GM23248 (cell line): ENCODE results near the gene CHGA. TPM values are rescaled to one million over a fixed set of nuclear protein-coding genes. Genes with fewer than 3 reads are reported as not detected.

Experiments used
- DNase-seq: peaks from one replicate; pipeline ENCODE4 v3.0.0-alpha.2; 2015
- H2AFZ ChIP-seq: fragments of 200-600 bp; sonication (generic); 2 replicates; pipeline ENCODE4 v1.6.1; 2016; ENCODE audit warnings: antibody characterized with exemption
- H3F3A ChIP-seq: fragments of 200-600 bp; sonication (generic); 2 replicates; pipeline ENCODE4 v1.6.1; 2016; ENCODE audit warnings: mild to moderate bottlenecking, antibody characterized with exemption, mixed run types; ENCODE audit not compliant: insufficient read depth
- H3K27ac ChIP-seq: fragments of 200-600 bp; sonication (generic); 2 replicates; pipeline ENCODE4 v1.5.1; 2016; ENCODE audit warnings: mild to moderate bottlenecking
- H3K27me3 ChIP-seq: fragments of 200-600 bp; sonication (generic); replicated peaks from 2 replicates; pipeline ENCODE4 v1.6.1; 2016; ENCODE audit warnings: mild to moderate bottlenecking; ENCODE audit not compliant: insufficient read depth
- H3K36me3 ChIP-seq: fragments of 200-600 bp; sonication (generic); 2 replicates; pipeline ENCODE4 v1.6.1; 2016; ENCODE audit warnings: low read depth, mild to moderate bottlenecking
- H3K4me1 ChIP-seq: fragments of 200-600 bp; sonication (generic); 2 replicates; pipeline ENCODE4 v1.6.1; 2016; ENCODE audit warnings: mild to moderate bottlenecking; ENCODE audit not compliant: insufficient read depth
- H3K4me2 ChIP-seq: fragments of 200-600 bp; sonication (generic); one replicate; pipeline ENCODE4 v1.6.1; 2016; ENCODE audit warnings: mild to moderate bottlenecking; ENCODE audit not compliant: unreplicated experiment
- H3K4me3 ChIP-seq: fragments of 200-600 bp; sonication (generic); 2 replicates; pipeline ENCODE4 v1.5.1; 2016; ENCODE audit warnings: mild to moderate bottlenecking
- H3K79me2 ChIP-seq: fragments of 200-600 bp; sonication (generic); 2 replicates; pipeline ENCODE4 v1.6.1; 2016; ENCODE audit warnings: mild to moderate bottlenecking; ENCODE audit not compliant: insufficient read depth
- H3K9ac ChIP-seq: fragments of 200-600 bp; sonication (generic); 2 replicates; pipeline ENCODE4 v1.6.1; 2016; ENCODE audit warnings: mild to moderate bottlenecking
- H3K9me2 ChIP-seq: fragments of 200-600 bp; sonication (generic); 2 replicates; pipeline ENCODE4 v1.6.1; 2016; ENCODE audit warnings: mixed run types, mild to moderate bottlenecking, moderate library complexity; ENCODE audit not compliant: insufficient read depth
- H3K9me3 ChIP-seq: fragments of 200-600 bp; sonication (generic); one replicate; pipeline ENCODE4 v1.6.1; 2017; ENCODE audit warnings: low read depth
- H4K20me1 ChIP-seq: fragments of 200-600 bp; sonication (generic); 2 replicates; pipeline ENCODE4 v1.6.0; 2016; ENCODE audit not compliant: insufficient read depth
- EZH2 ChIP-seq: fragments of 200-600 bp; sonication (generic); IDR thresholded peaks from 2 replicates; pipeline ENCODE4 v1.6.1; 2018; ENCODE audit warnings: antibody characterized with exemption, mild to moderate bottlenecking; ENCODE audit not compliant: insufficient read depth, poor library complexity, severe bottlenecking
- EZH2phosphoT487 ChIP-seq: fragments of 200-600 bp; sonication (generic); IDR thresholded peaks from 2 replicates; pipeline ENCODE4 v1.6.1; 2018; ENCODE audit warnings: antibody characterized with exemption, moderate library complexity, mild to moderate bottlenecking, low read depth; ENCODE audit not compliant: insufficient read depth
- WGBS, 2 experiments: methylation state at CpG; one replicate each; pipeline ENCODE4 v1.1.6; 2015 to 2017; ENCODE audit warnings: low lambda C conversion rate in 2 of 2, low coverage in 1 of 2; ENCODE audit errors: missing lambda C conversion rate in 2 of 2; 5-methylcytosine and 5-hydroxymethylcytosine counted together
- in situ Hi-C: fragments of 300-500 bp; cut with MboI; formaldehyde crosslinking; loops from 2 replicates; pipeline ENCODE4 v1.15.0; 2020
- polyA plus RNA-seq: library from polyadenylated mRNA; unstranded; fragments of >200 nt; fragmentation: Nextera tagmentation; extraction: Ambion mirVana; gene quantifications from 2 replicates; pipeline ENCODE4 v1.2.1, GENCODE V29; 2016
- total RNA-seq: library from RNA; depleted of rRNA; stranded (reverse); fragments of >200 nt; shearing (Covaris generic); gene quantifications from 2 replicates; pipeline ENCODE4 v1.2.3, GENCODE V29; 2014

The CHGA gene
- total and polyA plus RNA-seq, 2 experiments from 2014 or later, result not detected

DNA sequence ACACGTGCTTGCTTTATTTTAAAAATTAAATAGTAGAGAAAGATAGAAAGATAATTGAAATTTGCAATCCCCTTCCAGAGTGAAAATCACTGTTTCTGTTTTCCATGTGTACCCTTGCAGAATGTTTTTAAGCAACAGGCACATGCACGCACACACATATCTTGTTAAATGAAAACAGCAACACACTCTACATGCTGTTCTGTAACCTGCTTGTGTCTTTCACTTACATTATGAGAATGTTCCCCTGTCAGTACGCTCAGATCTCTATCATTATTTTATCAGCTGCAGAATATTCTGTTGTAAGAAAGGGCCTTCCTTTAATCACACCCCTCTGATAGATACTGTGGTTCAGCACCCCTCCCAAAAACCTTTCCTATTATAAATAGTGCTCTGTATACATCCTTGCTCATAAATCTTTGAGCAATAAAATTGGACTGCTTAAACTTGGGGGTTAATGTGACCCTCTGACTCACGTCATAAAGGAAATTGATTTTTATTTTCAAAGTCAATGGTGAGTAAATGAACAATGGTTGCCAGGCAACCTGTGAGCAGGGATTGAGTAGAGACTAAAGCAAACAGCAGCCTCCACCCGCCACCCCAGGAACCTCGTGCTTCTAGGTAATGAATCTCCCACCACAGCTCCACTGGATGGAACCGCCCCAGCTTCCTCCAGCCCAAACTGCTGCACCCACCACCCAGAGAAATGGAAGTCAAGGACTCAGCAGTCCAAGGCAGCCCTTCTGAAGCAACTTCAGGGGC, 31.9 kb upstream of the CHGA start:
- 3 to 4% methylated on average over 7 of the region's 7 CpGs for WGBS, 2 experiments
- no peak overlapping the region for H3K4me2 ChIP-seq

DNA sequence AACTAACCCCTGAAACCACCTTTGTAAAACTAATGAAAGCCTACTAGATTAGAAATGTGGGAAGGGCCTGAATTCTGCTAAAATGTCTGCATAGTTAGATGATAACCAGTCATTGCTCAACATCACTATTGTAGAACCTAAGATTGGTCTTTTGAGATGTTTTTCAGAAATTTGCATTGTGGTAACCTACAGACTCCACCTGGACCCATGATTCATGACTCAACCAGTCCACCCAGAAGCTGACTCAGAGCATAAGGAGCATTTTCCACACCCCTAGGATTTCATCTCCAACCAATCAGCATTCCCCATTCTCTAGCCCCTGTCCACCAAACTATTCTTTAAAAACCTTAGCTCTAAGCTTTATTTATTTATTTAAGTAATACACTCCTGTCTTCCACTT, 30.4 kb upstream of the CHGA start:
- no peaks in the 10 kb centered on the region for H3K9me3 ChIP-seq
- H3K4me3 ChIP-seq, result no peak overlapping the region
- H2AFZ ChIP-seq, result no peak overlapping the region
- TF ChIP-seq EZH2phosphoT487 (no peak), EZH2 (no peak)
- in situ Hi-C loops, result no loop called here
- H3K9ac ChIP-seq, result no peak overlapping the region
- H3K4me2 ChIP-seq, result no peak overlapping the region
- no peak for DNase-seq
- H3K9me2 ChIP-seq, result no peaks in the 10 kb centered on the region
- no peaks in the 10 kb centered on the region for H3K4me1 ChIP-seq
- no peaks in the 10 kb centered on the region for H3K36me3 ChIP-seq
- H3K27ac ChIP-seq, result no peak overlapping the region
- no peaks in the 10 kb centered on the region for H3F3A ChIP-seq
- no peaks in the 10 kb centered on the region for H4K20me1 ChIP-seq
- H3K27me3 ChIP-seq, result peaks cover 9% of the 10 kb centered on the region
- no peaks in the 10 kb centered on the region for H3K79me2 ChIP-seq

More for the DNA sequence above, 31.9 kb upstream of the CHGA start:
- Histone ChIP-seq H3K27ac (no peak overlapping the region), H2AFZ (no peak overlapping the region), H4K20me1 (no peaks in the 10 kb centered on the region), H3K27me3 (peaks cover 4% of the 10 kb centered on the region), H3K9me3 (no peaks in the 10 kb centered on the region), H3F3A (no peaks in the 10 kb centered on the region), H3K79me2 (no peaks in the 10 kb centered on the region), H3K9ac (no peak overlapping the region), H3K4me3 (no peak overlapping the region), H3K4me1 (no peaks in the 10 kb centered on the region), H3K36me3 (no peaks in the 10 kb centered on the region), H3K9me2 (no peaks in the 10 kb centered on the region)
- DNase-seq, result no peak
- in situ Hi-C loops, result no loop called here
- TF ChIP-seq EZH2 (no peak), EZH2phosphoT487 (no peak)

DNA sequence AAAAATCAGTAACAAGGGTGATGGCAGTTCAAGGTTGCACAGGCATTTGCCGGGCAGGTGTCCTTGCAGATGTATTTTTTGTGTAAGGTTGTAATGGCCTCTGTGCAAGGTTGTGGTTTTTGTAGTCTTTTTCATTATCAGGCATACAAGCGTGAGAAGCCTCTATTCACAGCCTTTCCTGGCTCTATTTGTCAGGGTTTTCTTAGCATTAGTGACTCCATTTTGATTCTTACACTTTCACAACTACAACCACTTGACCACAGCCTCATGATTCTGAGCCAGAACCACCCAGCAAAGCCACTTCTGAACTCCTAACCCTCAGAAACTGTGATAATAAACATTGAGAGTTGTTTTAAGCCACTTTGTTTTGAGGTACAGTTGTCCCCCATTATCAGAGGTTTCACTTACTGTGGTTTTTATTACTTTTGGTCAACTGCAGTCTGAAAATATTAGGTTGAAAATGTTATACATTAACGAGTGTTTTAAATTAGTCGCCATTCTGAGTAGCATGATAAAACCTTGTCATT, 27.5 kb upstream of the CHGA start:
- no peaks in the 10 kb centered on the region for H3K79me2 ChIP-seq
- H3K9me2 ChIP-seq, result no peaks in the 10 kb centered on the region
- DNase-seq, result no peak
- in situ Hi-C loops, result no loop called here
- no peaks in the 10 kb centered on the region for H3K36me3 ChIP-seq
- H3K9ac ChIP-seq, result no peak overlapping the region
- H3K27ac ChIP-seq, result no peak overlapping the region
- TF ChIP-seq EZH2phosphoT487 (no peak), EZH2 (no peak)
- H3K9me3 ChIP-seq, result no peaks in the 10 kb centered on the region
- H3K4me2 ChIP-seq, result no peak overlapping the region
- H4K20me1 ChIP-seq, result no peaks in the 10 kb centered on the region
- WGBS, 2 experiments, result 51 to 58% methylated on average over 4 of the region's 4 CpGs
- H3K4me1 ChIP-seq, result no peaks in the 10 kb centered on the region
- no peak overlapping the region for H2AFZ ChIP-seq
- H3K27me3 ChIP-seq, result peaks cover 5% of the 10 kb centered on the region
- no peaks in the 10 kb centered on the region for H3F3A ChIP-seq
- H3K4me3 ChIP-seq, result no peak overlapping the region

DNA sequence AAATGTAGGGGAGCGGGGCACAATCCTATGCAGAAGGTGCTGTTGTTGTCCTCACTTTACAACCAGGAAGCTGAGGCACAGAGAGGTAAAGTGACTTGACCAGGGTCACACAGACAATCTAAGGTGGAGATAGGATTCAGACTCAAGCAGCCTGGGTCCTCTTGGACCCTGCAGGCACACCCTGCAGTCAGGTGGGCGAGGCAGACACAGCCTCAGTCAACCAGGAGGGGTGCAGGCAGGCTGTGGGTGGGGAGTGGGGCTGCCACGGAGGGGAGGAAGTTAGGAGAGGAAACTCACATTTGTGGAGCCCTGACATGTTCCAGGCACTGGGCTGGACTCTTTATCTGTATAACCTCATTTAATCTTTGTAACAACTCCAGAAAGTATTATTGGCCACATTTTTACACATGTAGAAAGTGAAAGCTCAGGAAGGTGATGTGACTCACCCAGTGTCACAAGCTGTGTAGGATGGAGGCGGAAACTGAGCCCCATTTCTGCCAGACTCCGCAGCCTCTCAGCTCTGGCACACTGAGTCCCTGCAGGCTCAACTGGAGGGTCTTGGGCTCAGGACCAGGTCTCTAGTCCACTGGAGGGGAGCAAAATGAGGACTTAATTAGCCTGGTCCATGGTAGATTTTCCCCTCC, 24.9 kb upstream of the CHGA start:
- in situ Hi-C loops, result no loop called here
- no peak overlapping the region for H2AFZ ChIP-seq
- no peaks in the 10 kb centered on the region for H3K9me2 ChIP-seq
- H3K36me3 ChIP-seq, result no peaks in the 10 kb centered on the region
- peak; percentile 10 for DNase-seq
- H3K9me3 ChIP-seq, result no peaks in the 10 kb centered on the region
- no peaks in the 10 kb centered on the region for H4K20me1 ChIP-seq
- no peaks in the 10 kb centered on the region for H3K4me1 ChIP-seq
- no peak for TF ChIP-seq EZH2
- TF ChIP-seq EZH2phosphoT487, result no peak
- no peaks in the 10 kb centered on the region for H3K79me2 ChIP-seq
- no peak overlapping the region for H3K9ac ChIP-seq
- no peak overlapping the region for H3K27ac ChIP-seq
- H3K27me3 ChIP-seq, result peaks cover 18% of the 10 kb centered on the region
- WGBS, 2 experiments, result 56 to 62% methylated on average over 5 of the region's 5 CpGs
- H3K4me3 ChIP-seq, result no peak overlapping the region
- H3F3A ChIP-seq, result no peaks in the 10 kb centered on the region
- H3K4me2 ChIP-seq, result no peak overlapping the region
